Smooth muscle cell (in vitro differentiated cells): ENCODE data around the gene PRDM15. TPM values are rescaled to one million over a fixed set of nuclear protein-coding genes. Genes with fewer than 3 reads are reported as not detected.

ENCODE experiments used
- DNase-seq: peaks from one replicate; lab custom pipeline; 2025; ENCODE audit not compliant: unreplicated experiment; lab: John Stamatoyannopoulos, UW
- H2AFZ ChIP-seq: fragments of 200-600 bp; sonication (generic); 2 replicates; pipeline ENCODE4 v1.6.0; 2016; ENCODE audit warnings: antibody characterized with exemption, low read depth, mild to moderate bottlenecking
- H3F3A ChIP-seq: fragments of 200-600 bp; sonication (generic); 2 replicates; pipeline ENCODE4 v1.6.0; 2017; ENCODE audit warnings: antibody characterized with exemption, low read depth
- H3K27ac ChIP-seq: fragments of 200-600 bp; sonication (generic); 2 replicates; pipeline ENCODE4 v1.5.1; 2016; ENCODE audit warnings: low read depth, mild to moderate bottlenecking
- H3K27me3 ChIP-seq: fragments of 200-600 bp; sonication (generic); 2 replicates; pipeline ENCODE4 v1.6.1; 2016; ENCODE audit warnings: low read depth, mild to moderate bottlenecking
- H3K36me3 ChIP-seq: fragments of 200-600 bp; sonication (generic); 2 replicates; pipeline ENCODE4 v1.5.1; 2016; ENCODE audit warnings: low read depth
- H3K4me1 ChIP-seq: fragments of 200-600 bp; sonication (generic); 2 replicates; pipeline ENCODE4 v1.5.1; 2016; ENCODE audit warnings: low read depth
- H3K4me2 ChIP-seq: fragments of 200-600 bp; sonication (generic); 2 replicates; pipeline ENCODE4 v1.6.0; 2016; ENCODE audit warnings: mild to moderate bottlenecking
- H3K4me3 ChIP-seq: fragments of 200-600 bp; sonication (generic); 2 replicates; pipeline ENCODE4 v1.5.1; 2016; ENCODE audit warnings: mild to moderate bottlenecking
- H3K79me2 ChIP-seq: fragments of 200-600 bp; sonication (generic); 2 replicates; pipeline ENCODE4 v1.6.0; 2016; ENCODE audit warnings: low read depth, mild to moderate bottlenecking
- H3K9ac ChIP-seq: fragments of 200-600 bp; sonication (generic); 2 replicates; pipeline ENCODE4 v1.6.0; 2016; ENCODE audit warnings: low read depth
- H3K9me3 ChIP-seq: fragments of 200-600 bp; sonication (generic); replicated peaks from 2 replicates; pipeline ENCODE4 v1.5.1; 2016; ENCODE audit warnings: low read depth
- H4K20me1 ChIP-seq: fragments of 200-600 bp; sonication (generic); 2 replicates; pipeline ENCODE4 v1.6.0; 2016; ENCODE audit warnings: low read depth
- CTCF ChIP-seq: fragments of 200-600 bp; sonication (generic); IDR thresholded peaks from 2 replicates; pipeline ENCODE4 v1.5.1; 2017; ENCODE audit warnings: borderline replicate concordance, mild to moderate bottlenecking, antibody characterized with exemption; ENCODE audit not compliant: insufficient read depth, poor library complexity, severe bottlenecking
- WGBS: methylation state at CpG from one replicate; pipeline ENCODE4 v1.1.7; 2016; ENCODE audit warnings: low lambda C conversion rate; 5-methylcytosine and 5-hydroxymethylcytosine counted together
- polyA plus RNA-seq: library from polyadenylated mRNA; unstranded; fragments of >200 nt; fragmentation: Nextera tagmentation; extraction: Ambion mirVana; gene quantifications from 2 replicates; pipeline ENCODE4 v1.2.1, GENCODE V29; 2016
- total RNA-seq: library from RNA; depleted of rRNA; stranded (reverse); fragments of >200 nt; gene quantifications from 2 replicates; pipeline ENCODE4 v1.2.3, GENCODE V29; 2014

The PRDM15 gene
- total and polyA plus RNA-seq, 2 experiments from 2014 or later, result 2.0 to 6.8 TPM

- Histone ChIP-seq H2AFZ (no peak overlapping the region), H3K9ac (no peak overlapping the region), H3K27me3 (no peaks in the 10 kb centered on the region), H3K79me2 (no peaks in the 10 kb centered on the region), H4K20me1 (no peaks in the 10 kb centered on the region), H3K36me3 (no peaks in the 10 kb centered on the region), H3K27ac (no peak overlapping the region), H3K9me3 (no peaks in the 10 kb centered on the region), H3K4me3 (no peak overlapping the region), H3K4me2 (no peak overlapping the region), H3F3A (no peaks in the 10 kb centered on the region), H3K4me1 (no peaks in the 10 kb centered on the region)
- WGBS, result 96% methylated on average over 3 of the region's 3 CpGs
- no peak for DNase-seq
- TF ChIP-seq CTCF, result no peak
Measured at GRCh38 chr21:41908829-41909228, 29.7 kb upstream of the PRDM15 start.

GRCh38 chr21:41907496-41908258 is 28.5 kb upstream of the PRDM15 start:
- H3K4me3 ChIP-seq, result no peak overlapping the region
- H3K4me2 ChIP-seq, result no peak overlapping the region
- no peaks in the 10 kb centered on the region for H3K9me3 ChIP-seq
- H3K27ac ChIP-seq, result no peak overlapping the region
- no peaks in the 10 kb centered on the region for H3F3A ChIP-seq
- WGBS, result 96% methylated on average over 36 of the region's 36 CpGs
- H2AFZ ChIP-seq, result no peak overlapping the region
- TF ChIP-seq CTCF, result no peak
- H3K4me1 ChIP-seq, result no peaks in the 10 kb centered on the region
- DNase-seq, result no peak
- H4K20me1 ChIP-seq, result no peaks in the 10 kb centered on the region
- H3K9ac ChIP-seq, result no peak overlapping the region
- H3K79me2 ChIP-seq, result no peaks in the 10 kb centered on the region
- no peaks in the 10 kb centered on the region for H3K27me3 ChIP-seq
- H3K36me3 ChIP-seq, result no peaks in the 10 kb centered on the region

GRCh38 chr21:41906770-41907169 is 27.6 kb upstream of the PRDM15 start:
- no peak overlapping the region for H3K4me3 ChIP-seq
- no peaks in the 10 kb centered on the region for H3K9me3 ChIP-seq
- no peaks in the 10 kb centered on the region for H3F3A ChIP-seq
- no peak for TF ChIP-seq CTCF
- no peak for DNase-seq
- H3K27ac ChIP-seq, result no peak overlapping the region
- no peaks in the 10 kb centered on the region for H4K20me1 ChIP-seq
- H3K4me2 ChIP-seq, result no peak overlapping the region
- no peak overlapping the region for H3K9ac ChIP-seq
- H3K36me3 ChIP-seq, result no peaks in the 10 kb centered on the region
- H3K79me2 ChIP-seq, result no peaks in the 10 kb centered on the region
- H3K27me3 ChIP-seq, result no peaks in the 10 kb centered on the region
- 98% methylated on average over 14 of the region's 14 CpGs for WGBS
- H3K4me1 ChIP-seq, result no peaks in the 10 kb centered on the region
- no peak overlapping the region for H2AFZ ChIP-seq
